Panc1 (cell line): ENCODE results near the gene KCND3. TPM values are rescaled to one million over a fixed set of nuclear protein-coding genes. Genes with fewer than 3 reads are reported as not detected.

Experiments
- ATAC-seq: fragments of 200-7000 bp; cut with Tn5 transposase; 2 replicates; pipeline ENCODE4 v1.9.1; 2020; ENCODE audit warnings: mild to moderate bottlenecking, moderate library complexity
- BruUV-seq: library from RNA; stranded (reverse); fragments of 400-500 nt; replicated peaks from 2 replicates; lab custom pipeline; 2021; lab: Mats Ljungman, UMichigan
- CTCF ChIA-PET: fragments of 300-600 bp; sonication (Branson Sonifier 250); formaldehyde crosslinking; loops from one replicate; lab custom pipeline; 2022; ENCODE audit warnings: antibody characterized with exemption; lab: Charles Lee
- POLR2A ChIA-PET: fragments of 300-600 bp; sonication (Branson Sonifier 250); formaldehyde crosslinking; loops from one replicate; lab custom pipeline; 2022; ENCODE audit warnings: antibody characterized with exemption; lab: Charles Lee
- DNase-seq: peaks from one replicate; pipeline ENCODE4 v3.0.0-alpha.2; 2010; ENCODE audit warnings: low read depth, low spot score
- H3K27ac ChIP-seq: 2 replicates; pipeline ENCODE4 v1.5.1; 2011; ENCODE audit warnings: mild to moderate bottlenecking, low read length, inconsistent platforms
- H3K27me3 ChIP-seq: fragments of 200-500 bp; sonication (Bioruptor generic); 2 replicates; pipeline ENCODE4 v1.6.0; 2014; ENCODE audit warnings: low read length, inconsistent platforms; ENCODE audit not compliant: control insufficient read depth, insufficient read depth
- H3K36me3 ChIP-seq: fragments of 200-500 bp; sonication (Bioruptor generic); 2 replicates; pipeline ENCODE4 v1.5.1; 2014; ENCODE audit warnings: inconsistent platforms, mild to moderate bottlenecking, low read length, moderate library complexity; ENCODE audit not compliant: control insufficient read depth, insufficient read depth
- H3K4me1 ChIP-seq: 2 replicates; pipeline ENCODE4 v1.5.1; 2011; ENCODE audit warnings: inconsistent platforms, mild to moderate bottlenecking, low read length, moderate library complexity; ENCODE audit not compliant: control insufficient read depth, insufficient read depth
- H3K4me3 ChIP-seq, 2 experiments: 2 replicates each; pipeline ENCODE4 v1.5.1; 2011 to 2012; ENCODE audit warnings: low read depth in 2 of 2, low read length in 2 of 2, mild to moderate bottlenecking in 2 of 2, inconsistent platforms in 1 of 2, moderate library complexity in 1 of 2
- H3K9me3 ChIP-seq: fragments of 200-500 bp; sonication (Bioruptor generic); 2 replicates; pipeline ENCODE4 v1.5.1; 2014; ENCODE audit warnings: low read depth, mild to moderate bottlenecking, inconsistent platforms, low read length, moderate library complexity; ENCODE audit not compliant: control insufficient read depth, insufficient read depth
- POLR2AphosphoS5 ChIP-seq: IDR thresholded peaks from 2 replicates; pipeline ENCODE4 v1.6.1; 2012; ENCODE audit warnings: mild to moderate bottlenecking, low read depth, low read length, moderate library complexity
- SIN3A ChIP-seq: IDR thresholded peaks from 2 replicates; pipeline ENCODE4 v1.6.1; 2012; ENCODE audit warnings: low read depth, mild to moderate bottlenecking, low read length, moderate library complexity, borderline replicate concordance; ENCODE audit not compliant: insufficient read depth
- TCF7L2 ChIP-seq: IDR thresholded peaks from 2 replicates; pipeline ENCODE4 v1.6.1; 2011; ENCODE audit warnings: mild to moderate bottlenecking, low read depth, low read length, inconsistent platforms
- in situ Hi-C: cut with HindIII; loops from 2 replicates; pipeline ENCODE4 v1.10.0; 2016; ENCODE audit warnings: low sequenced_read_pairs, low pct_unique_long_range_greater_than_20kb
- intact Hi-C: fragments of 100-400 bp; cut with micrococcal nuclease; formaldehyde crosslinking; loops from one replicate; pipeline ENCODE4 v1.10.0; 2022; ENCODE audit not compliant: unreplicated experiment
- total RNA-seq: library from RNA; stranded (reverse); gene quantifications from one replicate; pipeline ENCODE4 v1.2.1, GENCODE V29; 2021; ENCODE audit not compliant: unreplicated experiment
- TF ChIP-seq, protein P1 (sequence below), 2 experiments: IDR thresholded peaks; 2 replicates each; pipeline ENCODE4 v1.6.1; 2011 to 2012; ENCODE audit warnings: low read depth in 2 of 2, control low read depth in 1 of 2, low read length in 1 of 2, mild to moderate bottlenecking in 1 of 2, moderate library complexity in 1 of 2; ENCODE audit not compliant: insufficient read depth in 1 of 2
- TF ChIP-seq, protein P2 (sequence below): fragments of 450-650 bp; IDR thresholded peaks from 2 replicates; pipeline ENCODE4 v1.5.1; 2017; ENCODE audit warnings: mild to moderate bottlenecking

KCND3 gene
- total RNA-seq, 1 experiment from 2014 or later: not detected

DNA sequence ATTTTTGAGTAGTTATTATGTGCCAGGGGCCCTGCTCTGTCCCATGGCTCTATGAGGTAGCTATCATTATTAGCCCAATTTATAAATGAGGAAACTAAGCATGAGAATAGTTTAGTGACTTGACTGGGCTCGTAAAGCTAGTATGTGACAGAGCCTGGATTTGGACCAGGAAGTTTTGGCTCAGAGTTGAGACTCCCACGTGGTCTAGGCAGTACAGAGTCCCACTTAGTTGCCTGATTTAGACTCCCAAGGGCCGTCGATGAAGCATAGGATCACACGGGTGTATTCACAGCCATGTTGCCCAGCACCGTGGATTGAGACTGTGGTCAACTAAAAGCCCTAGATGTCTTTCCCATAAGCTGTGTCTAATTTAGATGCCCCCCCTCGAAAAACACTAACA is 152.1 kb downstream of the KCND3 start:
- DNase-seq: no peak
- no TSS peak for BruUV-seq
- Histone ChIP-seq H3K27me3 (no peaks in the 10 kb centered on the region; the same call in 1 of the 2 replicates), H3K27ac (no peak overlapping the region), H3K4me1 (no peaks in the 10 kb centered on the region), H3K36me3 (no peaks in the 10 kb centered on the region), H3K4me3 (no peak overlapping the region), H3K9me3 (no peaks in the 10 kb centered on the region)
- intact Hi-C loops: no loop called here
- ATAC-seq: no peak
- in situ Hi-C loops: no loop called here
- ChIA-PET POLR2A (no interaction called here), CTCF (no interaction called here)
- no peak for TF ChIP-seq SIN3A
- no peak for TF ChIP-seq POLR2AphosphoS5
- TF ChIP-seq TCF7L2: no peak

DNA sequence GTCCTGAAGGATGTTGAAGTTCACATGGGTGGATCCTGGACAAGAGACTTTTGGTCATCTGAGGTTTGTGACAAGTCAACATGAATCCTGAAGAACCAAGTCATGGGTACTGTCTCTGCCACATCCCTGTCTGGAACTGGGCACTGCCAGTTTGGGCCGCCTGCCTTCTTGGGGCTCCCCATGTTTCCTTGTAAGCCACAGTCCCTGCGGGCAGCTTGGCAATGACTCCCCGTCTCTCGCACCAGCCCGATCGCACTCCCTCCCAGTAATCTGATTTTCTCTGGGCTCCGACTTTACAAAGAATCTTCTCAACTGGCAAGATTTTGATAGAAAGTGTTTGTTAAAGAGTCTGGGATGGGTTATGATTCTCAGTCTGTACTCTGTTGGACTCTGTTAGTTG is 153.4 kb downstream of the KCND3 start:
- BruUV-seq: no TSS peak
- Histone ChIP-seq H3K36me3 (no peaks in the 10 kb centered on the region), H3K27ac (no peak overlapping the region), H3K4me1 (no peaks in the 10 kb centered on the region), H3K27me3 (no peaks in the 10 kb centered on the region; the same call in 1 of the 2 replicates), H3K9me3 (no peaks in the 10 kb centered on the region), H3K4me3 (no peak overlapping the region)
- DNase-seq: no peak
- POLR2A ChIA-PET: no interaction called here
- CTCF ChIA-PET: no interaction called here
- no peak for TF ChIP-seq SIN3A
- no peak for TF ChIP-seq POLR2AphosphoS5
- no peak for TF ChIP-seq TCF7L2
- TF ChIP-seq, protein P1, sequence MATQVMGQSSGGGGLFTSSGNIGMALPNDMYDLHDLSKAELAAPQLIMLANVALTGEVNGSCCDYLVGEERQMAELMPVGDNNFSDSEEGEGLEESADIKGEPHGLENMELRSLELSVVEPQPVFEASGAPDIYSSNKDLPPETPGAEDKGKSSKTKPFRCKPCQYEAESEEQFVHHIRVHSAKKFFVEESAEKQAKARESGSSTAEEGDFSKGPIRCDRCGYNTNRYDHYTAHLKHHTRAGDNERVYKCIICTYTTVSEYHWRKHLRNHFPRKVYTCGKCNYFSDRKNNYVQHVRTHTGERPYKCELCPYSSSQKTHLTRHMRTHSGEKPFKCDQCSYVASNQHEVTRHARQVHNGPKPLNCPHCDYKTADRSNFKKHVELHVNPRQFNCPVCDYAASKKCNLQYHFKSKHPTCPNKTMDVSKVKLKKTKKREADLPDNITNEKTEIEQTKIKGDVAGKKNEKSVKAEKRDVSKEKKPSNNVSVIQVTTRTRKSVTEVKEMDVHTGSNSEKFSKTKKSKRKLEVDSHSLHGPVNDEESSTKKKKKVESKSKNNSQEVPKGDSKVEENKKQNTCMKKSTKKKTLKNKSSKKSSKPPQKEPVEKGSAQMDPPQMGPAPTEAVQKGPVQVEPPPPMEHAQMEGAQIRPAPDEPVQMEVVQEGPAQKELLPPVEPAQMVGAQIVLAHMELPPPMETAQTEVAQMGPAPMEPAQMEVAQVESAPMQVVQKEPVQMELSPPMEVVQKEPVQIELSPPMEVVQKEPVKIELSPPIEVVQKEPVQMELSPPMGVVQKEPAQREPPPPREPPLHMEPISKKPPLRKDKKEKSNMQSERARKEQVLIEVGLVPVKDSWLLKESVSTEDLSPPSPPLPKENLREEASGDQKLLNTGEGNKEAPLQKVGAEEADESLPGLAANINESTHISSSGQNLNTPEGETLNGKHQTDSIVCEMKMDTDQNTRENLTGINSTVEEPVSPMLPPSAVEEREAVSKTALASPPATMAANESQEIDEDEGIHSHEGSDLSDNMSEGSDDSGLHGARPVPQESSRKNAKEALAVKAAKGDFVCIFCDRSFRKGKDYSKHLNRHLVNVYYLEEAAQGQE (IDR thresholded peaks at IDR 0.05; ENCODE audit: insufficient read depth in 1 of 2, low read depth in 2 of 2, low read length in 1 of 2): no peak
- TF ChIP-seq, protein P2, sequence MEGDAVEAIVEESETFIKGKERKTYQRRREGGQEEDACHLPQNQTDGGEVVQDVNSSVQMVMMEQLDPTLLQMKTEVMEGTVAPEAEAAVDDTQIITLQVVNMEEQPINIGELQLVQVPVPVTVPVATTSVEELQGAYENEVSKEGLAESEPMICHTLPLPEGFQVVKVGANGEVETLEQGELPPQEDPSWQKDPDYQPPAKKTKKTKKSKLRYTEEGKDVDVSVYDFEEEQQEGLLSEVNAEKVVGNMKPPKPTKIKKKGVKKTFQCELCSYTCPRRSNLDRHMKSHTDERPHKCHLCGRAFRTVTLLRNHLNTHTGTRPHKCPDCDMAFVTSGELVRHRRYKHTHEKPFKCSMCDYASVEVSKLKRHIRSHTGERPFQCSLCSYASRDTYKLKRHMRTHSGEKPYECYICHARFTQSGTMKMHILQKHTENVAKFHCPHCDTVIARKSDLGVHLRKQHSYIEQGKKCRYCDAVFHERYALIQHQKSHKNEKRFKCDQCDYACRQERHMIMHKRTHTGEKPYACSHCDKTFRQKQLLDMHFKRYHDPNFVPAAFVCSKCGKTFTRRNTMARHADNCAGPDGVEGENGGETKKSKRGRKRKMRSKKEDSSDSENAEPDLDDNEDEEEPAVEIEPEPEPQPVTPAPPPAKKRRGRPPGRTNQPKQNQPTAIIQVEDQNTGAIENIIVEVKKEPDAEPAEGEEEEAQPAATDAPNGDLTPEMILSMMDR: no peak
- in situ Hi-C loops: no loop called here
- intact Hi-C loops: no loop called here
- ATAC-seq: no peak

DNA sequence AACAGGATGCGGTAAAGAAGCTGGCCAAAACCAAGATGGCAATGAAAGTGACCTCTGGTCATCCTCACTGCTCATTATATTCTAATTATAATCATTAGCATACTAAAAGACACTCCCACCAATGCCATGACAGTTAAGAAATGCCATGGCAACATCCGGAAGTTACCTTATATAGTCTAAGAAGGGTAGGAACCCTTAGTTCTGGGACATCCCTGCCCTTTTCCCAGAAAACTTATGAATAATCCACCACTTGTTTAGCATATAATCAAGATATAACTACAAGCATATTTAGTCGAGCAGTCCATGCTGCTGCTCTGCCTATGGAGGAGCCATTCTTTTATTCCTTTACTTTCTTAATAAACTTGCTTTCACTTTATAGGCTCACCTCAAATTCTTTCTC is 154.0 kb downstream of the KCND3 start:
- ATAC-seq (no peak), DNase-seq (no peak)
- no peaks in the 10 kb centered on the region; the same call in 1 of the 2 replicates for H3K27me3 ChIP-seq
- H3K9me3 ChIP-seq: no peaks in the 10 kb centered on the region
- intact Hi-C loops (no loop called here), in situ Hi-C loops (no loop called here)
- ChIA-PET CTCF (no interaction called here), POLR2A (no interaction called here)
- TF ChIP-seq, protein P1 (IDR thresholded peaks at IDR 0.05; ENCODE audit: insufficient read depth in 1 of 2, low read depth in 2 of 2, low read length in 1 of 2): no peak
- H3K36me3 ChIP-seq: no peaks in the 10 kb centered on the region
- no peak overlapping the region for H3K4me3 ChIP-seq
- no peaks in the 10 kb centered on the region for H3K4me1 ChIP-seq
- no TSS peak for BruUV-seq
- H3K27ac ChIP-seq: no peak overlapping the region
